GM13977 (cell line): ENCODE results near the gene NRF1.
"Not testable (repeated sequence)": the region's sequence is repeated elsewhere in the genome, so short reads cannot be mapped to it uniquely, and the experiment has no call there.

Source experiments
- DNase-seq: peaks from one replicate; pipeline ENCODE4 v3.0.0; 2012; ENCODE audit warnings: low spot score
- CTCF ChIP-seq: IDR thresholded peaks from 2 replicates; pipeline ENCODE4 v1.5.1; 2012; ENCODE audit warnings: mild to moderate bottlenecking, control low read depth; ENCODE audit not compliant: insufficient read depth; ENCODE audit errors: extremely low read depth, missing control alignments
- in situ Hi-C: fragments of 300-500 bp; cut with MboI; formaldehyde crosslinking; loops from one replicate; pipeline ENCODE4 v1.12.0; 2022; ENCODE audit warnings: low sequenced_read_pairs, low pct_unique_long_range_greater_than_20kb, mixed read lengths, inconsistent platforms; ENCODE audit not compliant: unreplicated experiment

The NRF1 gene

GRCh38 chr7:129634361-129635034, 23.0 kb downstream of the NRF1 start:
- no peak for TF ChIP-seq CTCF
- no peak for DNase-seq
- in situ Hi-C loops = loop anchor here (25.0 kb wide), 1 partner anchor 272 kb away; no protein-coding TSS in a partner anchor

- TF ChIP-seq CTCF = peak; percentile 89
- DNase-seq = peak; percentile 72
- in situ Hi-C loops = loop anchor here (25.0 kb wide), 1 partner anchor 273 kb away; no protein-coding TSS in a partner anchor
Measured at GRCh38 chr7:129635300-129636029, 23.9 kb downstream of the NRF1 start.

- DNase-seq = not testable (repeated sequence)
- in situ Hi-C loops = loop anchor here (25.0 kb wide), 1 partner anchor 274 kb away; no protein-coding TSS in a partner anchor
Measured at GRCh38 chr7:129636030-129636550, 24.6 kb downstream of the NRF1 start.

- DNase-seq = no peak
- in situ Hi-C loops = loop anchor here (25.0 kb wide), 1 partner anchor 274 kb away; no protein-coding TSS in a partner anchor
- TF ChIP-seq CTCF = no peak
Measured at GRCh38 chr7:129636641-129637040, 25.1 kb downstream of the NRF1 start.

- in situ Hi-C loops = loop anchor here (25.0 kb wide), 1 partner anchor 278 kb away; no protein-coding TSS in a partner anchor
- no peak for DNase-seq
- no peak for TF ChIP-seq CTCF
Measured at GRCh38 chr7:129640400-129640799, 28.9 kb downstream of the NRF1 start.

GRCh38 chr7:129642871-129643549, 31.5 kb downstream of the NRF1 start:
- TF ChIP-seq CTCF = no peak
- DNase-seq = no peak
- in situ Hi-C loops = loop anchor here (25.0 kb wide), 1 partner anchor 281 kb away; no protein-coding TSS in a partner anchor
